GM12874 (cell line): ENCODE results near the gene UNC13A.

Experiments
- TF ChIP-seq, protein P1 (sequence below): IDR thresholded peaks from 2 replicates; pipeline ENCODE4 v1.5.1; 2011; ENCODE audit warnings: low read depth, mild to moderate bottlenecking, control low read depth, low read length, moderate library complexity; ENCODE audit not compliant: insufficient read depth

UNC13A gene

DNA sequence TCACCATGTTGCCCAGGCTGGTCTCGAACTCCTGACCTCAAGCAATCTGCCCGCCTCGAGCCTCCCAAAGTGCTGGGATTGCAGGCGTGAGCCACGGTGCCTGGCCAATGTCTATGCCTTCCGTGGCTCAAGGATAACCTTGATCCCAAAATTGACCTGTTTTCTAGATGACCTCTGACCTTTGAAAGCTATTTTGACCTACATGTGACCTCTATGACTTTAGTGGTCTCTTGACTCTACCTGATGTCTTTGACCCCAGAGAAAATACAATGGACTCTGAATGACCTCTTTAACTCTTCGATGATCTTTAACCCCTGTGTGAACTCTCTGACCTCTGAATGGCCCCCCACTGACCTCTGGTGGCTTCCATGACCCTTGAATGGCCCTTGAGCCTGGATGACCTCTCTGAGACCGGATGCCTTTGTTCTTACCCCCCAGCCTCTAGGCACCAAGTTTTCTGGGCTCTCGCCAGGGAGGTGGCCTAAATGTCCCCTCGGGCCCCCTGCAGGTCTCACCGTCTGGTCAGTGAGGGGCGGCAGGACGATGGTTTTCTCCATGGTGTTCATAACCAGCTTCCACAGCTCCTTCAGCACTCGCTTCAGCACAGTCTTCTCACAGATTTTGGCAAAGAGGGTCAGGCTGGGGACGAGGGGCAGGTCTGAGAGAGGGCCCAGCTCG is 63.7 kb downstream of the UNC13A start:
- TF ChIP-seq, protein P1, sequence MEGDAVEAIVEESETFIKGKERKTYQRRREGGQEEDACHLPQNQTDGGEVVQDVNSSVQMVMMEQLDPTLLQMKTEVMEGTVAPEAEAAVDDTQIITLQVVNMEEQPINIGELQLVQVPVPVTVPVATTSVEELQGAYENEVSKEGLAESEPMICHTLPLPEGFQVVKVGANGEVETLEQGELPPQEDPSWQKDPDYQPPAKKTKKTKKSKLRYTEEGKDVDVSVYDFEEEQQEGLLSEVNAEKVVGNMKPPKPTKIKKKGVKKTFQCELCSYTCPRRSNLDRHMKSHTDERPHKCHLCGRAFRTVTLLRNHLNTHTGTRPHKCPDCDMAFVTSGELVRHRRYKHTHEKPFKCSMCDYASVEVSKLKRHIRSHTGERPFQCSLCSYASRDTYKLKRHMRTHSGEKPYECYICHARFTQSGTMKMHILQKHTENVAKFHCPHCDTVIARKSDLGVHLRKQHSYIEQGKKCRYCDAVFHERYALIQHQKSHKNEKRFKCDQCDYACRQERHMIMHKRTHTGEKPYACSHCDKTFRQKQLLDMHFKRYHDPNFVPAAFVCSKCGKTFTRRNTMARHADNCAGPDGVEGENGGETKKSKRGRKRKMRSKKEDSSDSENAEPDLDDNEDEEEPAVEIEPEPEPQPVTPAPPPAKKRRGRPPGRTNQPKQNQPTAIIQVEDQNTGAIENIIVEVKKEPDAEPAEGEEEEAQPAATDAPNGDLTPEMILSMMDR, result no peak

DNA sequence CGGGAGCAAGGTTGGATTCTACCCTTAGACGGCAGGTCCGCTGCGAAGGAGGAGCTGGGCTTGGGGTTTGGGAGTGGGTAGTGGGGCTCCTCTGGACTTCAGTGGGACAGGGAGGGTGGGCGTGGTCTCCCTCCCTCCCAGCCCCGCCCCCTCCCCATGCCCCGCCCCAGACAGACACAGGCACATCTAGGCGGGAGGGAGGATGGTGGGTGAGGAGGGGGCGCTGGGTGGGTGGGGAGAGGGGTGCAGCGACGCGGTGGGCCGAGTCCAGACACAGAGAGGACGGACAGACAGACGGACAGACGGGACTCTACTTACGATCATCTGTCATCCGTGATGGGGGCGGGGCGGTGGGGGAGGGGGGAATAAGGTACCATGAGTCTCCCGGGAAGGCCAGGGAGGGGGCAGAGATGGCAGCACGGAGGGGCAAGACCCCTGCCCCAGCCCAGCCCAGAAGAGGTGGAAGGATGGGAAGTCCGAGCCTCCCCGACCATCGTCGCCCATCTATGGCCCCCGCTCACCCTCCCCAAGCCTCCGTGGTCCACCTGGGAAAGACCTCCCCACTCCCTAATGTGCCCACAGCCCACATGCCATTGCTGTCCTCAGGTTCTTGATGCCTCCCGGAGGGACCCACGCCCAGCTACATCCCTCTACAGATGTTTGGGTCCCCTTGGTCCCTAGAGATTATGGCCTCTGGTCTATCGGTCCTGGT is 64.8 kb downstream of the UNC13A start:
- TF ChIP-seq, protein P1, result no peak

DNA sequence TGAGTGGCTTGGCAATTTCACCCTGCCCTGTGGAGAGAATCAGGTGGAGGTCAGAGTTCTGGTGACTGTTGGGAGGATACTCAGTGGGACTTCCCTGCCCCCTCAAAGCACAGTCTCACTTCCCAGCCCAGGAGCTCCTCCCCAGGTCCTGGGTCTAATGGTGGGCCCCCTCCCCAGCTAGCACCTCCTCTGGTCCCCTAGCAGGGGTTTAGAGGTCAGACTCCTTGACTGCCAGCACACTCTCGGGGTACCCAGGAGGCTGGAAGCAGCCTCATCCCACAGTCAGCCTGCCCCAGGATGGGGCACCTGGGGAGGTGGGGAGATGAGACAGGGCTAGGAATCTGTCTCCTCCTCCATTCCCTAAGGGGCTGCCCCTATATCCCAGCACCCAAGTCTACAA is 67.5 kb downstream of the UNC13A start:
- TF ChIP-seq, protein P1, result no peak

DNA sequence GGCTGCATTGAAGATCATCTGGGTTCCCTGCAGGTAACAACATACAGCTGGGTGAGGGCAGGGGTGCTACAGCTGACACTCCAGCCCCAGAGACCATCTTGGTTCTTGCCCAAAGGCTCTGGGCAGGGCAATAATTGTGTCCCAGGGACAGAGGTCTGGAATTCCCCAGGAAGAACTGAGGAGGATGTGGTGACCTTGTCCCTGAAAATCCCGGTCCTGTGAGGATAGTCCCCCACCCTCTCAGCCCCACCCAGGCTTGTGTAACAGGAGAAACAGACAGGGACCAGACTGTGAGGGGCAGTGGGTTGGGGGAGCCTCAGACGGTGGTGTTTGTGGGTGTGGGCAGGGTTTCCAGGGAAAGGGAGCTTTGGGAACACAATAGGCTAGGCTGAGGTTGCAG is 69.2 kb downstream of the UNC13A start:
- TF ChIP-seq, protein P1, result no peak

DNA sequence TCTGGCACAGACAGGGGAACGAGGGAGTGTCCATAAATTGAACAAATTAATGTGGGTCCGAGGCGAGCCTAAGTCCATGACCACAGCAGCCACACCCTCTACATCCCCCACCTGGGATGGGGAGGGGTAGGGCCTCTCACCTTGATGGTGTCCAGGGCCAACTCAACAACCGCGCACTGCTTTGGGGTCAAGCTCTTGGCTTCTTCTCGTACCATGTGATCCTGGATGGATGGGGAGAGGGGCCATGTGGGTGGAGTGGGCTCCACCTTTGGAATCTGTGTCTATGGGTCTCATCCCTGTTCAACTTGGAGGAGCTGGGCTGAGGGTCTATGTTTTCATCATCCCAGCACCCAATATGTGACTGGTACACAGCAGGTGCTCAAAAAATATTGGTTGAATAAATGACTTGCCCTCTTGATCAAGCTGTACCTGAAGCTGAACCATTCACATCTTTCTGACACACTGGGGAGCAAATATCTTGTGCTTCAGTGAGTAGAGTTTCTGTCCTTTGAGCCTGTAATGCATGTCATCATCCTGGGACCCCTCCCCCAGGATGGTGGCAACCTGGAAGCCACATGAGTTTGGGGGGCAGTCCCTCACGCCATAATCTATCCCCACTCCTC is 69.8 kb downstream of the UNC13A start:
- TF ChIP-seq, protein P1, result no peak

DNA sequence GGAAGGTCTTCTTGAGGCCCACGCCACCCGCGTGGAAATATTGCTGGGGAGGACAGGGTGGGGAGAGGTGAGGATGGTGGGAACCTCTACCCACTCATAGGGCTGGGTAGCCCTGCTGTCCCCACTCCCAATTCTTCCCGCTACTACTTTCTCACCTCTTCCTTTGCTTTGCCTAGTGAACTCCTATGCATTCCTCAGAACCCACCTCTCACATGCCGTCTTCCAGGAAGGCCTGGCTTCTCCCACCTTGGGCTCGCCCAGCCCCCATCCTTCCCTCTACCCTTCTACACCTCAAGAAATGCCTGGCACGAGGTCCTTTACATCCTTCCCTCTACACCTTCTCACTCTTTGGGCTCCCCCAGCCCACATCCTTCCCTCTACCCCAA is 70.4 kb downstream of the UNC13A start:
- TF ChIP-seq, protein P1, result no peak

DNA sequence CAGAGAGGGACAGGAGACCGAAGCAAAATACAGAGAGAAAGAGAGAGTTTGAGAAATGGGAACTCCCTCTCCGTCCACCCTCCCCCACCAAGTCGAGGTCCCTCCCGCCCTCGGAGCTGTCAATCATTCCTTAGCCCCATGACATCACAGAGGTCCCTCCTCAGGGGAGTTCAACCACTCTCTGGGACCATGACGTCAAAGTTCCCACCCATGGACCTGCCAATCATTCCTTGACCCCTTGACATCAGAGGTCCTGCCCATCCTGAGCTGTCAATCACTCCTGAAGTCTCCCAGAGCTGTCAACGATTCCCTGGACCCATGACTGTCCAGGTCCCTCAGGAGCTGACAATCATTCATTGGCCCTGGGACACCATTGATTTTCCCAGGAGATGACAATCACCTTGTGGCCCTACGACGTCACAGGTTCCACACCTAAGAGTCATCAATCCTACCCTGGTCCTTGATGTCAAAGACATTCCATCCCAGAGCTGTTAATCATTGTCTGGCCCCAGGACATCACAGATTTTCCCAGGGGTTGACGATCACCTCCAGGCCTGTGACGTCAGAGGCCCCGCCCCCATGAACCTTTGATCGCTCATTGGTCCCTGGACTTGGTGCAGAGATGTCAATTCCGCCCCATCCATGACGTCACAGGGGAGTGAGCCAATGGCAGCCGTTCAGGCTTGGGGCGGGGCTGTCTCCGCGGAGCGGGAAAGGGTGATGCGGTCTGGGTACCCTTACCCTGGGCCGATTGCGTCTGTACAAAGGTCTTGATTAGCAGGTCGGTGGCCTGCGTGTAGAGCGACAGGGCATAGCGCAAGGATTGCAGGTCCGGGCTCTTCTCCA is 71.0 kb downstream of the UNC13A start:
- TF ChIP-seq, protein P1, result no peak
